ENCODE measurements around the gene PACSIN3.

PACSIN3 gene

GRCh38 chr11:47176328-47177228 is 9.7 kb downstream of the PACSIN3 start, which contains the start of gene ARFGAP2:
ARFGAP2 (minus strand) TSS chr11:47176879; CDS start chr11:47176853, 26 bp downstream.
- peak; percentile 94 for DNase-seq (ENCODE audit: low read depth)

GRCh38 chr11:47175746-47176327 is 10.4 kb downstream of the PACSIN3 start:
- no peak for DNase-seq (ENCODE audit: low read depth)

GRCh38 chr11:47172740-47173336 is 13.4 kb downstream of the PACSIN3 start:
- no peak for DNase-seq (ENCODE audit: low read depth)

GRCh38 chr11:47171856-47172255 is 14.4 kb downstream of the PACSIN3 start:
- DNase-seq (ENCODE audit: low read depth) = no peak

- DNase-seq (ENCODE audit: low read depth) = no peak
Observed at GRCh38 chr11:47171061-47171838, 15.0 kb downstream of the PACSIN3 start.

- DNase-seq (ENCODE audit: low read depth) = no peak
Observed at GRCh38 chr11:47166368-47166767, 19.9 kb downstream of the PACSIN3 start.

GRCh38 chr11:47165253-47165840 is 20.9 kb downstream of the PACSIN3 start:
- no peak for DNase-seq (ENCODE audit: low read depth)

- DNase-seq (ENCODE audit: low read depth) = no peak
Observed at GRCh38 chr11:47164321-47164720, 21.9 kb downstream of the PACSIN3 start.

- DNase-seq (ENCODE audit: low read depth) = no peak
Observed at GRCh38 chr11:47163898-47164297, 22.3 kb downstream of the PACSIN3 start.

- DNase-seq (ENCODE audit: low read depth) = no peak
Observed at GRCh38 chr11:47163193-47163592, 23.0 kb downstream of the PACSIN3 start.

- DNase-seq (ENCODE audit: low read depth) = no peak
Observed at GRCh38 chr11:47162426-47162825, 23.8 kb downstream of the PACSIN3 start.

GRCh38 chr11:47161890-47162289 is 24.3 kb downstream of the PACSIN3 start:
- no peak for DNase-seq (ENCODE audit: low read depth)

GRCh38 chr11:47161134-47161854 is 24.9 kb downstream of the PACSIN3 start:
- DNase-seq (ENCODE audit: low read depth) = no peak

- DNase-seq (ENCODE audit: low read depth) = no peak
Observed at GRCh38 chr11:47160753-47161133, 25.5 kb downstream of the PACSIN3 start.

- DNase-seq (ENCODE audit: low read depth) = no peak
Observed at GRCh38 chr11:47158242-47158641, 28.0 kb downstream of the PACSIN3 start.

- no peak for DNase-seq (ENCODE audit: low read depth)
Observed at GRCh38 chr11:47157805-47158204, 28.4 kb downstream of the PACSIN3 start.

- no peak for DNase-seq (ENCODE audit: low read depth)
Observed at GRCh38 chr11:47156951-47157350, 29.3 kb downstream of the PACSIN3 start.

- DNase-seq (ENCODE audit: low read depth) = no peak
Observed at GRCh38 chr11:47156333-47156732, 29.9 kb downstream of the PACSIN3 start.

GRCh38 chr11:47155879-47156278 is 30.4 kb downstream of the PACSIN3 start:
- DNase-seq (ENCODE audit: low read depth) = no peak

- DNase-seq (ENCODE audit: low read depth) = no peak
Observed at GRCh38 chr11:47154616-47155570, 31.3 kb downstream of the PACSIN3 start.
